LNCaP clone FGC (cell line): ENCODE measurements around the gene MYH9.

ENCODE experiments used
- DNase-seq: peaks from one replicate; pipeline ENCODE4 v3.0.0-alpha.2; 2011; ENCODE audit warnings: low read depth
- H3K4me3 ChIP-seq: 2 replicates; pipeline ENCODE4 v1.5.1; 2011; ENCODE audit warnings: mild to moderate bottlenecking, low read depth, low read length, control low read depth
- CTCF ChIP-seq: IDR thresholded peaks from 2 replicates; pipeline ENCODE4 v1.5.1; 2012; ENCODE audit warnings: mild to moderate bottlenecking; ENCODE audit not compliant: control insufficient read depth, insufficient read depth; ENCODE audit errors: extremely low read depth

Gene MYH9

GRCh38 chr22:36234919-36235318 lies 152.8 kb downstream of the MYH9 start:
- no peak overlapping the region for H3K4me3 ChIP-seq
- no peak for DNase-seq
- TF ChIP-seq CTCF: no peak

- no peak overlapping the region for H3K4me3 ChIP-seq
- TF ChIP-seq CTCF: no peak
- DNase-seq: no peak
Observed at GRCh38 chr22:36234213-36234612, 153.6 kb downstream of the MYH9 start.

- no peak overlapping the region for H3K4me3 ChIP-seq
- DNase-seq: no peak
- no peak for TF ChIP-seq CTCF
Observed at GRCh38 chr22:36233796-36234195, 154.0 kb downstream of the MYH9 start.

GRCh38 chr22:36232715-36233401 lies 154.9 kb downstream of the MYH9 start:
- no peak overlapping the region for H3K4me3 ChIP-seq
- no peak for DNase-seq
- no peak for TF ChIP-seq CTCF
